A549 (cell line): ENCODE results near the gene TBL1X. TPM values are rescaled to one million over a fixed set of nuclear protein-coding genes. Genes with fewer than 3 reads are reported as not detected.

Source experiments
- ATAC-seq, 2 experiments: fragments of 200-7000 bp in 1 of 2; fragments of >200 bp in 1 of 2; cut with Nextera tagmentation in 1 of 2; cut with Tn5 transposase in 1 of 2; 3 replicates each; pipeline versions ENCODE4 v1.8.0 to v1.9.1; 2018 to 2020; ENCODE audit warnings: mild to moderate bottlenecking in 1 of 2, moderate library complexity in 1 of 2
- CTCF ChIA-PET: fragments of 300-600 bp; sonication (Branson Sonifier 250); formaldehyde crosslinking; extraction: SDS; loops from one replicate; lab custom pipeline; 2021; ENCODE audit warnings: antibody characterized with exemption, inconsistent platforms; lab: Yijun Ruan, JAX
- POLR2A ChIA-PET: fragments of 350-600 bp; formaldehyde crosslinking; extraction: SDS; loops from one replicate; lab custom pipeline; 2021; ENCODE audit warnings: antibody characterized with exemption, inconsistent platforms; lab: Yijun Ruan, JAX
- DNase-seq, 2 experiments: peaks; one replicate each; pipeline versions ENCODE4 v3.0.0 to v3.0.0-alpha.2; 2011 to 2016; ENCODE audit warnings: low read depth in 1 of 2, low spot score in 1 of 2
- FAIRE-seq: peaks from 2 replicates; lab custom pipeline; 2011; peaks lifted over from hg19 to GRCh38; lab: Jason Lieb, UNC
- H3K27ac ChIP-seq, 2 experiments: fragments of >200 bp; sonication (Bioruptor Twin); formaldehyde crosslinking; 3 replicates each; pipeline ENCODE4 v1.5.1; 2016 to 2017
- H3K4me1 ChIP-seq: fragments of >200 bp; sonication (Bioruptor Twin); formaldehyde crosslinking; 3 replicates; pipeline ENCODE4 v1.6.1; 2016
- H3K4me2 ChIP-seq: fragments of >200 bp; sonication (Bioruptor Twin); formaldehyde crosslinking; 3 replicates; pipeline ENCODE4 v1.6.1; 2016
- H3K4me3 ChIP-seq: fragments of >200 bp; sonication (Bioruptor Twin); formaldehyde crosslinking; 3 replicates; pipeline ENCODE4 v1.5.1; 2016
- H3K9me3 ChIP-seq: fragments of >200 bp; sonication (Bioruptor Twin); formaldehyde crosslinking; 3 replicates; pipeline ENCODE4 v1.6.1; 2016
- CBX2 ChIP-seq: fragments of 200-600 bp; sonication (generic); IDR thresholded peaks from 2 replicates; pipeline ENCODE4 v1.6.1; 2016; ENCODE audit warnings: low read depth, mild to moderate bottlenecking, borderline replicate concordance
- CBX8 ChIP-seq: fragments of 200-600 bp; sonication (generic); IDR thresholded peaks from 2 replicates; pipeline ENCODE4 v1.6.1; 2016
- CEBPB ChIP-seq, 2 experiments: fragments of >200 bp in 1 of 2; sonication (Bioruptor Twin) in 1 of 2; formaldehyde crosslinking in 1 of 2; IDR thresholded peaks; 2 replicates each; pipeline ENCODE4 v1.6.1; 2012 to 2016
- EHMT2 ChIP-seq: fragments of 200-600 bp; sonication (generic); IDR thresholded peaks from 2 replicates; pipeline ENCODE4 v1.6.1; 2016; ENCODE audit warnings: antibody characterized with exemption, low read depth, mild to moderate bottlenecking, moderate library complexity
- ESRRA ChIP-seq: fragments of 150-350 bp; IDR thresholded peaks from 2 replicates; pipeline ENCODE4 v1.6.1; 2014; ENCODE audit warnings: mild to moderate bottlenecking, low read length, borderline replicate concordance
- GATA3 ChIP-seq: IDR thresholded peaks from 2 replicates; pipeline ENCODE4 v1.6.1; 2012; ENCODE audit warnings: borderline replicate concordance
- HDAC2 ChIP-seq: fragments of 200-600 bp; sonication (generic); IDR thresholded peaks from 2 replicates; pipeline ENCODE4 v1.6.1; 2016
- HEYL ChIP-seq: fragments of 250-450 bp; sonication (Bioruptor Pico); IDR thresholded peaks from 2 replicates; pipeline ENCODE4 v1.8.0; 2021; ENCODE audit warnings: mild to moderate bottlenecking, moderate library complexity
- HOXA7 ChIP-seq: fragments of 250-450 bp; sonication (Bioruptor Pico); IDR thresholded peaks from 2 replicates; pipeline ENCODE4 v1.5.0; 2020; ENCODE audit warnings: mild to moderate bottlenecking, moderate library complexity
- HOXB13 ChIP-seq: fragments of 250-450 bp; sonication (Bioruptor Pico); IDR thresholded peaks from 2 replicates; pipeline ENCODE4 v1.5.0; 2020; ENCODE audit warnings: low read depth, mild to moderate bottlenecking, moderate library complexity
- HOXB5 ChIP-seq: fragments of 250-450 bp; sonication (Bioruptor Pico); IDR thresholded peaks from 2 replicates; pipeline ENCODE4 v1.5.0; 2020; ENCODE audit warnings: mild to moderate bottlenecking, moderate library complexity
- JUN ChIP-seq, 2 experiments: fragments of >200 bp; sonication (Bioruptor Twin); formaldehyde crosslinking; IDR thresholded peaks; 2 replicates in 1 of 2; 3 replicates in 1 of 2; pipeline ENCODE4 v1.6.1; 2016 to 2017
- JUNB ChIP-seq: fragments of >200 bp; sonication (Bioruptor Twin); formaldehyde crosslinking; IDR thresholded peaks from 2 replicates; pipeline ENCODE4 v1.6.1; 2016
- MAFK ChIP-seq: fragments of 450-650 bp; IDR thresholded peaks from 2 replicates; pipeline ENCODE4 v1.6.1; 2014; ENCODE audit not compliant: partially characterized antibody
- MYC ChIP-seq: IDR thresholded peaks from 2 replicates; pipeline ENCODE4 v1.6.1; 2012; ENCODE audit warnings: mild to moderate bottlenecking, inconsistent platforms, low read length, improper control_type of control experiment, borderline replicate concordance
- NFE2L2 ChIP-seq: fragments of 150-350 bp; conservative IDR thresholded peaks from 2 replicates; pipeline ENCODE4 v1.6.1; 2014; ENCODE audit warnings: low read length
- NR3C1 ChIP-seq: fragments of >200 bp; sonication (Bioruptor Twin); formaldehyde crosslinking; IDR thresholded peaks from 3 replicates; pipeline ENCODE4 v1.6.1; 2017
- POLR2A ChIP-seq: IDR thresholded peaks from 2 replicates; pipeline ENCODE4 v1.6.1; 2012; ENCODE audit warnings: mild to moderate bottlenecking, low read length
- RARB ChIP-seq: fragments of 250-450 bp; sonication (Bioruptor Pico); IDR thresholded peaks from 2 replicates; pipeline ENCODE4 v1.8.0; 2021; ENCODE audit warnings: mild to moderate bottlenecking, moderate library complexity
- RFX5 ChIP-seq: fragments of 450-650 bp; IDR thresholded peaks from 2 replicates; pipeline ENCODE4 v1.7.1; 2014; ENCODE audit warnings: antibody characterized with exemption, mild to moderate bottlenecking, moderate library complexity
- SMC3 ChIP-seq: fragments of >200 bp; sonication (Bioruptor Twin); formaldehyde crosslinking; IDR thresholded peaks from 3 replicates; pipeline ENCODE4 v1.6.1; 2018; ENCODE audit warnings: inconsistent platforms
- SREBF2 ChIP-seq: fragments of 450-650 bp; IDR thresholded peaks from 2 replicates; pipeline ENCODE4 v1.6.1; 2014; ENCODE audit warnings: mild to moderate bottlenecking, moderate library complexity
- ZNF302 ChIP-seq: fragments of 250-450 bp; sonication (Bioruptor Pico); IDR thresholded peaks from 2 replicates; pipeline ENCODE4 v1.9.0; 2021; ENCODE audit warnings: inconsistent platforms, mild to moderate bottlenecking, moderate library complexity
- ZSCAN20 ChIP-seq: fragments of 250-450 bp; sonication (Bioruptor Pico); IDR thresholded peaks from 2 replicates; pipeline ENCODE4 v1.8.0; 2022; ENCODE audit warnings: mild to moderate bottlenecking, moderate library complexity
- WGBS: methylation state at CpG from one replicate; pipeline ENCODE4 v1.1.6; 2017; ENCODE audit errors: missing lambda C conversion rate; 5-methylcytosine and 5-hydroxymethylcytosine counted together
- polyA plus RNA-seq, 4 experiments: library from polyadenylated mRNA; depleted of rRNA in 3 of 4; stranded (reverse); fragments of >200 nt; fragmentation: RNase III in 1 of 4; extraction: RNeasy Plus Mini Kit Qiagen cat#74134 plus additional on column Dnase treatment in 1 of 4; gene quantifications; 2 replicates in 3 of 4; 3 replicates in 1 of 4; pipeline ENCODE4 v1.2.3, GENCODE V29; 2011 to 2017
- TF ChIP-seq, protein P1 (sequence below): fragments of 450-650 bp; IDR thresholded peaks from 2 replicates; pipeline ENCODE4 v1.6.1; 2014; ENCODE audit warnings: antibody characterized with exemption
- TF ChIP-seq, protein P2 (sequence below): fragments of 250-450 bp; sonication (Bioruptor Pico); IDR thresholded peaks from 2 replicates; pipeline ENCODE4 v1.5.0; 2020; ENCODE audit warnings: low read depth, mild to moderate bottlenecking, moderate library complexity
- TF ChIP-seq, protein P3 (sequence below): fragments of 250-450 bp; sonication (Bioruptor Pico); IDR thresholded peaks from 2 replicates; pipeline ENCODE4 v1.5.0; 2021; ENCODE audit warnings: mild to moderate bottlenecking, moderate library complexity, borderline replicate concordance
- TF ChIP-seq, protein P4 (sequence below): IDR thresholded peaks from 2 replicates; pipeline ENCODE4 v1.6.1; 2012

TBL1X gene
- polyA plus RNA-seq, 2 of the 4 experiments (the other 2 are of a cell fraction) = 14.6 to 18.0 TPM

DNA sequence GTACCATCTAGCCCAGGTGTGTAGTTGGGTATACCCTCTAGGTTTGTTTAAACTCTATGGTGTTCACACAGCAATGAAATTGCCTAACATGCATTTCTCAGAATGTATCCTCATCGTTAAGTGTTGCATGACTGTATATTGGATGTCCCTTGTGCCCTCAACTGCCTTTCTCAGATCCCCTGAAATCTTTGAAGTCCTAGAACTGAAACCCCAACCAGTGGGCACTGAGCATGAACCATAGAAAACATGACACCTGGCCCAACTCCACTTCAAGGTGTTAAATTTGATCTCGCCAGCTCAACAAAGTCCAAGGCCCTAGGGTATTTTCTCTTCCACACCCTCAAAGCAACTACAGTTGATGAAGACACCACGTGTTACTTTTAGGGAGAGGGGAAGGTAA is 265.2 kb downstream of the TBL1X start:
- Histone ChIP-seq H3K4me3 (no peak overlapping the region), H3K9me3 (peaks cover 18% of the 10 kb centered on the region), H3K27ac (no peak overlapping the region), H3K4me1 (no peaks in the 10 kb centered on the region), H3K4me2 (no peak overlapping the region)
- 13% methylated on average over 1 of the region's 3 CpGs for whole genome bisulfite sequencing
- POLR2A ChIA-PET = no interaction called here
- no peak for FAIRE-seq
- TF ChIP-seq ESRRA (no peak), CBX8 (no peak), HDAC2 (no peak), SMC3 (no peak), ZSCAN20 (no peak), HOXB13 (CRISPR knock-in tag) (no peak), CEBPB (IDR thresholded peaks at IDR 0.05) (no peak), NFE2L2 (no peak)
- TF ChIP-seq, protein P1, sequence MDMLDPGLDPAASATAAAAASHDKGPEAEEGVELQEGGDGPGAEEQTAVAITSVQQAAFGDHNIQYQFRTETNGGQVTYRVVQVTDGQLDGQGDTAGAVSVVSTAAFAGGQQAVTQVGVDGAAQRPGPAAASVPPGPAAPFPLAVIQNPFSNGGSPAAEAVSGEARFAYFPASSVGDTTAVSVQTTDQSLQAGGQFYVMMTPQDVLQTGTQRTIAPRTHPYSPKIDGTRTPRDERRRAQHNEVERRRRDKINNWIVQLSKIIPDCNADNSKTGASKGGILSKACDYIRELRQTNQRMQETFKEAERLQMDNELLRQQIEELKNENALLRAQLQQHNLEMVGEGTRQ = no peak
- DNase-seq = no peak
- CTCF ChIA-PET = interaction anchor here (1.6 kb wide), 1 partner anchor 8 kb away, joined by 3 read pairs; no protein-coding TSS in a partner anchor
- no peak for ATAC-seq

DNA sequence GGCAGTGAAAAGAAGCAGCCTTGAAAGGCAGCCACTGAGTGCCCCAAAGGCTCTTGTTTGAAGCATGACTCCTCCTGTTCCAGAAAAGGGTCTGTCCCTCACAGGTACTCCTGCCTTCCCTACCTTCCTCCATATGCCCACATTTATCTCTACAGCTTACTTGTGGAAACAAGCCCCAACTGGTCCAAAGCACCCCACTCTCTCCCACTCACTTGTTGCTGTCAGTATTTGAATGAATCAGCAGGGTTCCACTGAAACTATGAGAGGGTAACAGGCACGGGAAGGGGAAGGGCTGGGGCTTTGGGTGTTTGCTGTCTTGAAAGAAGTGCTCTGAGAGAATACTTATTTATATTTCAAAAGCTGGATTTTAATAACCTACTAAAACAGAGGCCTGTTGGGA is 265.9 kb downstream of the TBL1X start:
- DNase-seq (no peak), FAIRE-seq (no peak), ATAC-seq (no peak)
- 5% methylated on average over 1 of the region's 1 CpG for WGBS
- ChIA-PET POLR2A (no interaction called here), CTCF (no interaction called here)
- TF ChIP-seq ESRRA (no peak), SREBF2 (no peak), ZSCAN20 (no peak), HOXA7 (no peak), GATA3 (no peak), RFX5 (no peak), POLR2A (no peak), HOXB5 (CRISPR knock-in tag) (no peak)
- TF ChIP-seq, protein P2, sequence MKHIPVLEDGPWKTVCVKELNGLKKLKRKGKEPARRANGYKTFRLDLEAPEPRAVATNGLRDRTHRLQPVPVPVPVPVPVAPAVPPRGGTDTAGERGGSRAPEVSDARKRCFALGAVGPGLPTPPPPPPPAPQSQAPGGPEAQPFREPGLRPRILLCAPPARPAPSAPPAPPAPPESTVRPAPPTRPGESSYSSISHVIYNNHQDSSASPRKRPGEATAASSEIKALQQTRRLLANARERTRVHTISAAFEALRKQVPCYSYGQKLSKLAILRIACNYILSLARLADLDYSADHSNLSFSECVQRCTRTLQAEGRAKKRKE (CRISPR knock-in tag) = no peak
- no peak overlapping the region for H3K4me3 ChIP-seq
- H3K9me3 ChIP-seq = peaks cover 18% of the 10 kb centered on the region
- H3K4me2 ChIP-seq = no peak overlapping the region
- no peaks in the 10 kb centered on the region for H3K4me1 ChIP-seq
- no peak overlapping the region for H3K27ac ChIP-seq

DNA sequence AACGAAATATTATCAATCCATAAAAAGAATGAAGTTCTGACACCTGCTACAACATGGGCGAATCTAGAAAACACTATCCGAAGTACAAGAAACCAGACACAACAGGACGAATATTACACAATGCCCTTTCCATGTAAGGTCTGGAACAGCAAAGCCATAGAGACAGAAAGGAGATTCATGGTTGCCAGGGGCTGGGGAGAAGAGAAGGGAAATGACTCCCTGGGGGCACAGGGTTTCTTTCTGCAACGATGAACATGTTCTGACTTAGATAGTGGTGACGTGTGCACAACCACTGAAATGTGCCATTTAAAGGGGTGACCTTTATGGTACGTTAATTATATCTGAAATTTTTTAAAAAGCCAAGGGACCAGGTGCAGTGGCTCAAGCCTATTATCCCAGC is 272.5 kb downstream of the TBL1X start:
- ATAC-seq = no peak
- no peak for FAIRE-seq
- no peak overlapping the region for H3K4me2 ChIP-seq
- TF ChIP-seq HEYL (CRISPR knock-in tag) (no peak), MAFK (no peak), RARB (CRISPR knock-in tag) (no peak), JUN (IDR thresholded peaks at IDR 0.05) (no peak), CBX2 (no peak), EHMT2 (no peak), NR3C1 (no peak), MYC (no peak), JUNB (no peak), ESRRA (no peak), ZNF302 (no peak), SREBF2 (no peak), NFE2L2 (no peak)
- TF ChIP-seq, protein P3, sequence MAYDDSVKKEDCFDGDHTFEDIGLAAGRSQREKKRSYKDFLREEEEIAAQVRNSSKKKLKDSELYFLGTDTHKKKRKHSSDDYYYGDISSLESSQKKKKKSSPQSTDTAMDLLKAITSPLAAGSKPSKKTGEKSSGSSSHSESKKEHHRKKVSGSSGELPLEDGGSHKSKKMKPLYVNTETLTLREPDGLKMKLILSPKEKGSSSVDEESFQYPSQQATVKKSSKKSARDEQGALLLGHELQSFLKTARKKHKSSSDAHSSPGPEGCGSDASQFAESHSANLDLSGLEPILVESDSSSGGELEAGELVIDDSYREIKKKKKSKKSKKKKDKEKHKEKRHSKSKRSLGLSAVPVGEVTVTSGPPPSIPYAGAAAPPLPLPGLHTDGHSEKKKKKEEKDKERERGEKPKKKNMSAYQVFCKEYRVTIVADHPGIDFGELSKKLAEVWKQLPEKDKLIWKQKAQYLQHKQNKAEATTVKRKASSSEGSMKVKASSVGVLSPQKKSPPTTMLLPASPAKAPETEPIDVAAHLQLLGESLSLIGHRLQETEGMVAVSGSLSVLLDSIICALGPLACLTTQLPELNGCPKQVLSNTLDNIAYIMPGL (CRISPR knock-in tag) = no peak
- TF ChIP-seq, protein P4, sequence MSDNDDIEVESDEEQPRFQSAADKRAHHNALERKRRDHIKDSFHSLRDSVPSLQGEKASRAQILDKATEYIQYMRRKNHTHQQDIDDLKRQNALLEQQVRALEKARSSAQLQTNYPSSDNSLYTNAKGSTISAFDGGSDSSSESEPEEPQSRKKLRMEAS = no peak
- H3K9me3 ChIP-seq = peaks cover 4% of the 10 kb centered on the region; the same call in 1 of the 3 replicates
- H3K4me1 ChIP-seq = no peaks in the 10 kb centered on the region
- POLR2A ChIA-PET = no interaction called here
- no peak overlapping the region for H3K27ac ChIP-seq
- CTCF ChIA-PET = no interaction called here
- WGBS = 39% methylated on average over 7 of the region's 7 CpGs
- no peak for DNase-seq
- H3K4me3 ChIP-seq = no peak overlapping the region
